DMS 273 (cell line): Measurements from ENCODE around the gene PAFAH1B1.

ENCODE experiments used
- DNase-seq: peaks from one replicate; lab custom pipeline; 2025; ENCODE audit not compliant: unreplicated experiment; lab: John Stamatoyannopoulos, UW

PAFAH1B1 gene

DNA sequence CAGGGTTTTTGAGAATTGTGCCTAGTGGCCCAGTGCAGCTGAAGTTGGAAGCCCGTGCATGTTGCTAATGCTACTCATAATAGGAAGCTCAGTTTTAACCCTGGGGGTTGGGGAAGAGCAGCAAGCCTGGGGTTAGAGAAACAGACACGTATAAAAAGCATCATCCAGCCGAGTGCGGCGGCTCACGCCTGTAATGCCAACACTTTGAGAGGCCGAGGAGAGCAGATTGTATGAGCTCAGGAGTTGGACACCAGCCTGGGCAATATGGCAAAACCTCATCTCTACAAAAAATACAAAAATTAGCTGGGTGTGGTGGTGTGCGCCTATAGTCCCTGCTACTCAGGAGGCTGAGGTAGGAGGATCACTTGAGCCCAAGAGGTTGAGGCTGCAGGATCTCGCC is 120.4 kb downstream of the PAFAH1B1 start:
- DNase-seq = peak; percentile 20

DNA sequence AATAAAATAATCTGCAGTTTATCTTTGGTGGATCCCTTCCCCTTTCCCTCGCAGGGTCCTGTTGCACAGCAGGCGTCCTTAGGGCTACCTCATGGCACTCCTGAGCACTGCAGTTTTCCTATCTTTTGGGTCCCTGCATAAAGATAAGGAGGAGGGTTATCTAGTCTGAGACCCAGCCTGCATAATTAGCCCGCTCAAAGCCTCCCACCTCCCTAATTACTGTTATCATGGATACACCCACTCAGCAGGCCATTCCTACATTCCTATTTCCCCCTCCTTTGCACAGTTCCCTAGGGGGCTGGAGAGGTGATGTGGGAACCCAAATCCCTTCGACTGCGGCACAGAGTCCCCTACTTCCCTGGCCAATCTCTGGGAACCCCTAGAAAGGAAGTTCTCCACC is 123.2 kb downstream of the PAFAH1B1 start:
- no peak for DNase-seq

DNA sequence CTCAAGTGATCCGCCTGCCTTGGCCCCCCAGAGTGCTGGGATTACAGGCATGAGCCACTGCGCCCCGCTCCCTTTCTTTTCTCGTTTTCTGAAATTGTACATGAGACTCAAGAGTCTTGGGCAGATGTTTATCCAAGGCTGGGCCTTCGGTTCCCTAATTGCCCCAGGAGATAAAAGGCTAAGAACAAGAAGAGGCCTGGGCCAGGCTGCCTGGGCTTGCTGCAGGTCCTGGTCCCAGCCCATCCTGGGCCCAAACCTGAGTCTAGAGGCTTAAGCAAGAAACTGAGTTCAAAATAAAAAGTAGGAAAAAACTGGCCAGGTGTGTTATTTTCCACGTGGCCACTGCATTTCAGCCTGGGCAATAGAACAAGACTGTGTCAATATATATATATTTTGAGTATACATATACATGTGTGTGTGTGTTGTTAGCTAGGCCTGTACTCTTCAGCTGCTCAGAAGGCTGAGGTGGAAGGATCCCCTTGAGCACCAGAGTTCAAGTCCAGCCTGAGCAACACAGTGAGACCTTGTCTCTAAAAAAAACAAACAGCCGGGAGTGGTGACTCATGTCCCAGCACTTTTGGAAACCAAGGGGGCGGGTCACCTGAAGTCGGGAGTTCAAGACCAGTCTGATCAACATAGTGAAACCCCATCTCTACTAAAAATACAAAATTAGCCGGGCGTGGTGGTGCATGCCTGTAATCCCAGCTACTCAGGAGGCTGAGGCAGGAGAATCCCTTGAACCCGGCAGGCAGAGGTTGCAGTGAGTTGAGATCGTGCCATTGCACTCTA is 124.9 kb downstream of the PAFAH1B1 start:
- DNase-seq = no peak

DNA sequence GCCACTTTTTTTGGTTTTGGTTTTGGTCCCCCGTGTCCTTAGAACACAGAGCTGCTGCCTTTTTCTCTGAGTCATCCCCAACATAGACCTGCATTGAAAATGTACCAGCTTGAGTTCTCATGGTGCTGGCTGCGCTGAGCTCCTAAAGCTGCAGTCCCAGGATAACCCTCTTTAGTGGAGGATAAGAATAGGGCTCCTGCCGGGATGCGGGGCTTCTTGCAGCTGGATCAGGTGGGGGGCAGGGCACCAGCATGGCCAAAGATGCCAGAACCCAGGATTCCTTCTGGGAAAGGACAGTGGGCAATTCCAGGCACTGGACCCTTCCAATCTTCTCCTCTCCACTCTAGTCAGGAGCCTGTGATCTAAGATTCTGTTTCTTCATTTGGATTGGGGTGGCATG is 126.4 kb downstream of the PAFAH1B1 start:
- no peak for DNase-seq

DNA sequence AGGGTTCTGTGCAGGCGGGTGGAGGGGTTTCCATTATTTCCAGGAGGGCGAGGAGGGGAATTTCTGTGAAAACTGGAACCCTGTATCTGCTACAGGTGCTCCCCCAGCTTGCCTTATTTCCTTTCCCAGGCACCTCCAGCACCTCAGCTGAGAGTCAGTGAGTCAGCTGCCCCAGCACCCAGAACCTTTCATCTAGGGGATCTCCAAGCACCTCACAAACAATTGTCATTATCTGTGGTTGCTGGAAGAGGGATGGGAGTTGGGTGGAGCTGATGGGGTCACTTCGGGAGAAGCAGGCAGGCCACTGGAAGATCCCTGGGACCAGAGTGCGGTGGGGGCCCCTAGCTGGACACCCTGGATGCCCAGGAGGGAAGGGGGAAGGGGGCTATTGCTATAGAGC is 128.1 kb downstream of the PAFAH1B1 start:
- no peak for DNase-seq

DNA sequence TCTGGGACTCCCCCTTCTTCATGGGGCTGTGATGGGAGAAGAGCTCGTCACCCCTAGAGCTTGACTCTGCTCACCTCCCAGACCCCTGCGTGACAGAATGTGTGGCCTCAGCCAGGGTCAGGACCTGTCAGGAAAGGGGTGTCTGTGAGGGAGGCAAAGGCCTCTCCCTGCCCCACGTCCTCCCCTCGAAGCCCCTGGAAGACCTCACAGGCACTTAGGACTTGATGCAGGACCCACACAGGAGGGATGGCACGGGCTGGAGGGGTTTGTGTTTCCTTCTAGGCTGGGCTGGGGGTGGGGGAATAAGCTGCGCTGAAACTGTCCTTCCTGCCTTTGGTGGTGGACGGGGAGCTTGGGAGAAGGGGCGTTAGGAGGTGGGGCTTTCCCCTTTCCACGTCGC is 129.2 kb downstream of the PAFAH1B1 start:
- no peak for DNase-seq

DNA sequence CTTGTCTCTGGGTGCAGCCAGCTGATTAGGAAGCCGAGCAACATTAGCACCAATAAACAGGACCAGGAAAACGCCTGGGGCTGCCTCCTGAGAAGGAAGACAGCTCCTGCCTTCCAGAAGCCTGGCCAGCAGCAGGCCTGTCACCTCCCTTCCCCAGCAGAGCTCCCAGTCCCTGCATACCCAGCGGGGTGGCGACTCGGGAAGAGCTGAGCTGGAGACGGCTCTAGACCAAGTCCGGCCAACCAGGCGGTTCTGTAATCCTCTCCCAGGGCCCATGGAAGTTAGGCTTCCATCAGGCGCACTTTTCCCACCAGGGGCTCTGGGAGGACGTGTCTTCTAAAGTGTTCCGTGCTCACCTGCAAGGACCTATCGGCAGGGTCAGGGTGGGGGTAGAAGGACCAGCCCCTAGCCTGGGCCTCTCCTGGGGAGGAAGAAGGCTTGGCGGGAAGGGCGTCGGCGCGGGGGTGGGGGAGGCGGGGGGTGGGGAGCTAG is 130.1 kb downstream of the PAFAH1B1 start:
- no peak for DNase-seq

DNA sequence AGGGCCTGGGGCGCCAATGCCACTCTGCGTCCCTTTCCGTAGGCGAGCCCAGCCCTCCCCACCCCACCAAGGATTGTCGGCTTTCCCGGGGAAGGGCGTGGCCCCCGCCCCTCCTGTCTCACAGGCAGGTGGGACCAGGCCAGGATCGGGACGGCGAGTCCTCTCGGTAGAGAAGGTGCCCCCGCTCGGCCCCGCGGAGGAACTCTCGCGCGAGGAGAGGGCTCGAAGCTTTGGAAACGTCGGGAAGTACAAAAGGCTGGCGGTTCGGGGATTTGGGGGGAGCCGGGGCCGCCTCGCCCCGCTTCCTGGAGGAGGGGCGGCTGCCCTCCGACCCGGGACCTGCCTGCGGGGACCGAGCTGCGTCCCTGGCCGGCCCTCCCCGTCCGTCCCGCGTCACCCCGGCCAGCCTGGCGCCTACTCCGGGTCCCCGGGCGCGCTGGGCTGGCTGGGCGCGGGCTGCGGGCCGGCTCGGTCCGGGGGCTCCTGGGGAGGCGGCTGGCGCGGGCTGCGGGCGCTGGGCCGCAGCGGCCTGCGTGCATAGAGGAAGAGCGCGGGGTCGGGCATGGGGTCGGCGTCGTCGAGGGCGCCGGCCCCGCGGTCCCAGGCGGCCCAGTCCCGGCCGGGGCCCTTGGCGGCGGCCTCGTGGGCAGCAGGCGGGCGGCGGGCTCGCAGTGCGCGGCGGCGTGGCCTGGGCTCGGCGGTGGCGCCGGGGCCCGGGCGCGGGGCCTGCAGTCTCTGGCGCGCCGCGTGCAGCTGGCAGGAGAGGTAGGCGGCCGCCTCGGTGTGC is 130.7 kb downstream of the PAFAH1B1 start:
- DNase-seq = no peak

DNA sequence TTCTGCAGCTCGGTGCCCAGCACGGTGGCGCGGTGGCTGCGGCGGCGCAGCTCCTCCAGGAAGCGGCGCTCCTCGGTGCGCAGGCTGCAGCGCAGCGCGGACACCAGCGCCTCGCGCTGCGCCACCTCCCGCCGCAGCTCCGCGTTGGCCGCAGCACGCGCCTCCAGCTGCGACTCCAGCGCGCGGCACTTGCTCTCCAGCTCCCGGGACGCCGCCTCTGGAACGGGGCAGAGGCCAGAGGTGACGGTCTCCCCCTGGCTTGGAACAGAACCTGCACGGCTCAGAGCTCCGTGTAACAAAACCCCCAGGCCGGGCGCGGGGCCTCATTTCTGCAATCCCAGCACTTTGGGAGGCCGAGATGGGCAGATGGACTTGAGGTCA is 131.3 kb downstream of the PAFAH1B1 start:
- DNase-seq = no peak

DNA sequence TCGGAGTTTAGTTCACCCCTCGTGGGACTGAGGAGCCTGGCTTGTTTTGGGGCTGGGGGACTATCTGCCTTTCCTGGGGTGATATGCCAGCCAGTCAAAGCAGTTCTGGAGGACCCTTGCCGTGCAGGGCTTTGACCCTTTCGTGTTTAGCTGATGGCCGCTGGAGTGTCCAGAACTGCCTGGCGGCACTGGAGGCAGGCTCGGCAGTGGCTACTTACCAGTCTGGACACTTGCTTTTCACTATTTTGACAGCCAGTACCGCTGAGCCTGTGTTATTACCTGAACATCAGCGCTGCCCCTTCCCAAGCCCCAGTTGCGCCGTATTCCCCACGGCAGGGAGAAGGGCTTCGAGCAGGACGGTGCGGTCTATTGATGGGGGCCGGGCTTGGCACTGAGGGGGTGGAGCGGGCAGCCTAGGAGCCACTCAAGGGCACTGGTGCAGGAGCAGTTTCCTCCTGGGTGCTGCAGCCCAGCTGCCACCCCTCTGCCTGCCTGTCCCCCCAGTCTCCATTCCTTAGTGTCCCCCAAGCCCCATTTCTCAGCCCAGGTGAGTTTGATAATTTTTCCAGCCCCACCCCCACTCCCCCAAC is 137.4 kb downstream of the PAFAH1B1 start:
- DNase-seq = no peak

DNA sequence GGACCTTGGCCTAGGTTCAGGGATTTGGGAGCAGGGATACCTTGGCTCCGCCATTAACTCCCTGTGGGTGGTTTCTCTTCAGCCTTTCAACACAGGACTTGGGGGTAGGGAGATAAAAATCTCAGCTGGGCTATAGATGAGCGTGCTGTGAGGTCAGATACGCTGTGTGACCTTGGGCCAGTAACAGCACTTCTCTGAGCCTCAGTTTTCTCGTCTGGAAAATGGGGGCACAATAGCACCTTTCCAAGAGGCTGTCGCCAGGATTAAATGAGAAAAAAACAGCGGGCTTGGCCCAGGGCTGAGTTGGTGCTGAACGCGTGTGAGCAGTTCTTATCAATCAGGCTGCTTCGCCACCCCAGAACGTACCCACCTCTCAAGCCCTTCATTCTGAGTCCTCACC is 138.4 kb downstream of the PAFAH1B1 start:
- no peak for DNase-seq

DNA sequence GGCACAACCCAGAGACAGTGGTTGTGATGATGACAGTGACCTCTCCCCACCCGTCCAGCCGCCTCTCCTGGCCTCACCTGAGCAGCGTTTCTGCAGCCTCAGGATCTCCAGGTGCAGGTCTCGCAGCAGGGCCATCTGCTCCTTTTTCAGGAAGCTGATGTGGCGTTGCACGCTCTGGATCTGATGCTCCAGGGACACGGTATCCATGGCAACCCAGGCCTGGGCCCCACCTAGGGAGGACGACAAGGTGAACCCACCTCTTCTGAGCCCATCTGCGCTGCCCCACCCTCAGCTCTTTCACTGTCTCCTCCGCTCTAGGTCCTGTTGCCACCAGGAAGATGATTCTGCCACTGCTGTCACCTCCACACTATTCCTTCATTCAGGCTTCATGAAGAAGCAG is 141.5 kb downstream of the PAFAH1B1 start:
- DNase-seq = no peak
